DMS 273 (cell line): Measurements from ENCODE around the gene ABHD8.

Source experiments
- DNase-seq: peaks from one replicate; lab custom pipeline; 2025; ENCODE audit not compliant: unreplicated experiment; lab: John Stamatoyannopoulos, UW

The ABHD8 gene

GRCh38 chr19:17243830-17244617 lies 59.2 kb downstream of the ABHD8 start:
- peak; percentile 27 for DNase-seq

GRCh38 chr19:17243211-17243829 lies 59.9 kb downstream of the ABHD8 start:
- no peak for DNase-seq

GRCh38 chr19:17242431-17243208 lies 60.6 kb downstream of the ABHD8 start:
- DNase-seq = no peak
